ENCODE data around the gene UBE2Q2. TPM values are rescaled to one million over a fixed set of nuclear protein-coding genes. Genes with fewer than 3 reads are reported as not detected.

Gene UBE2Q2
- total RNA-seq, 1 experiment from 2014 or later: 27.0 TPM

- TF ChIP-seq STAT6 (CRISPR knock-in tag; conservative IDR thresholded peaks at IDR 0.05; ENCODE audit: low read depth): no peak
- no peak for TF ChIP-seq CDX4 (CRISPR knock-in tag; IDR thresholded peaks at IDR 0.05; ENCODE audit: borderline replicate concordance)
- peak; percentile 74; the same call in 1 of the 2 replicates for TF ChIP-seq TEAD4 (CRISPR knock-in tag; IDR thresholded peaks at IDR 0.05)
- no peak for TF ChIP-seq IRF1 (CRISPR knock-in tag; IDR thresholded peaks at IDR 0.05)
- no peak for TF ChIP-seq GRHL2 (CRISPR knock-in tag; IDR thresholded peaks at IDR 0.05; ENCODE audit: insufficient replicate concordance, severe bottlenecking)
These were observed 19.2 kb upstream of the UBE2Q2 start (continued) for GRCh38 chr15:75823860-75824613.

- Mint-ChIP-seq H3K4me3 (no peak overlapping the region), H3K36me3 (no peaks in the 10 kb centered on the region), H3K27ac (no peak overlapping the region), H3K9me3 (no peaks in the 10 kb centered on the region), H3K27me3 (ENCODE audit: low read depth) (peaks cover 2% of the 10 kb centered on the region), H3K4me1 (peaks cover 28% of the 10 kb centered on the region)
- CTCF ChIA-PET: interaction anchor here (1.4 kb wide), 1 partner anchor 18 kb away, joined by 5 read pairs; no protein-coding TSS in a partner anchor
- ATAC-seq (no peak), DNase-seq (ENCODE audit: low spot score) (no peak)
- POLR2A ChIA-PET: interaction anchor here (0.6 kb wide), 1 partner anchor 232 kb away, joined by 10 read pairs; the partner anchor contains the start of gene TMEM266
- no peak for TF ChIP-seq NFE2L1 (CRISPR knock-in tag; IDR thresholded peaks at IDR 0.05)
- no peak for TF ChIP-seq JUN (CRISPR knock-in tag; IDR thresholded peaks at IDR 0.05)
- TF ChIP-seq FOXK1 (CRISPR knock-in tag; IDR thresholded peaks at IDR 0.05): no peak
- no peak for TF ChIP-seq CBFB (CRISPR knock-in tag; IDR thresholded peaks at IDR 0.05; ENCODE audit: low read depth)
These were observed 15.6 kb upstream of the UBE2Q2 start for GRCh38 chr15:75827691-75828090.

- Mint-ChIP-seq H3K27me3 (ENCODE audit: low read depth) (peaks cover 2% of the 10 kb centered on the region), H3K9me3 (no peaks in the 10 kb centered on the region), H3K36me3 (no peaks in the 10 kb centered on the region), H3K27ac (no peak overlapping the region), H3K4me1 (peaks cover 23% of the 10 kb centered on the region), H3K4me3 (no peak overlapping the region)
- CTCF ChIA-PET: no interaction called here
- DNase-seq (ENCODE audit: low spot score): no peak
- POLR2A ChIA-PET: no interaction called here
- ATAC-seq: no peak
- TF ChIP-seq MAX (CRISPR knock-in tag; IDR thresholded peaks at IDR 0.05) (no peak), SMAD3 (CRISPR knock-in tag; IDR thresholded peaks at IDR 0.05; ENCODE audit: borderline replicate concordance) (no peak), ZNF423 (CRISPR knock-in tag; IDR thresholded peaks at IDR 0.05) (no peak), ATF2 (CRISPR knock-in tag; IDR thresholded peaks at IDR 0.05; ENCODE audit: borderline replicate concordance, low read depth) (no peak), TCF7 (CRISPR knock-in tag; IDR thresholded peaks at IDR 0.05; ENCODE audit: low read depth) (no peak), SOX15 (CRISPR knock-in tag; IDR thresholded peaks at IDR 0.05) (no peak), ZNF121 (CRISPR knock-in tag; IDR thresholded peaks at IDR 0.05) (no peak), HMGXB4 (CRISPR knock-in tag; IDR thresholded peaks at IDR 0.05) (no peak), CTCF (IDR thresholded peaks at IDR 0.05) (no peak), RORB (CRISPR knock-in tag; IDR thresholded peaks at IDR 0.05) (no peak), ATF3 (CRISPR knock-in tag; conservative IDR thresholded peaks at IDR 0.05) (no peak), CREM (CRISPR knock-in tag; IDR thresholded peaks at IDR 0.05) (no peak), ZNF671 (CRISPR knock-in tag; IDR thresholded peaks at IDR 0.05) (no peak), E2F1 (CRISPR knock-in tag; IDR thresholded peaks at IDR 0.05) (no peak)
These were observed 14.8 kb upstream of the UBE2Q2 start for GRCh38 chr15:75828429-75828828.

Data from WTC11 (cell line).